Measurements from ENCODE around the gene ZC3H7B.
"Not testable (repeated sequence)": the region's sequence is repeated elsewhere in the genome, so short reads cannot be mapped to it uniquely, and the experiment has no call there.

The ZC3H7B gene

GRCh38 chr22:41383085-41383484 lies 81.8 kb downstream of the ZC3H7B start:
- DNase-seq, result no peak

- no peak for DNase-seq
These were observed 82.8 kb downstream of the ZC3H7B start for GRCh38 chr22:41384128-41384527.

- DNase-seq, result no peak
These were observed 86.0 kb downstream of the ZC3H7B start for GRCh38 chr22:41387341-41387740.

- no peak for DNase-seq
These were observed 92.7 kb downstream of the ZC3H7B start for GRCh38 chr22:41394012-41394356.

- DNase-seq, result no peak
These were observed 94.4 kb downstream of the ZC3H7B start for GRCh38 chr22:41395531-41396240.

GRCh38 chr22:41397143-41397811 lies 96.0 kb downstream of the ZC3H7B start:
- DNase-seq, result no peak

GRCh38 chr22:41398921-41399320 lies 97.6 kb downstream of the ZC3H7B start:
- DNase-seq, result no peak

- no peak for DNase-seq
These were observed 100.7 kb downstream of the ZC3H7B start for GRCh38 chr22:41401781-41402648.

GRCh38 chr22:41402851-41403250 lies 101.5 kb downstream of the ZC3H7B start:
- DNase-seq, result not testable (repeated sequence)

- peak; percentile 89 to 90 for DNase-seq
These were observed 102.4 kb downstream of the ZC3H7B start for GRCh38 chr22:41403532-41404318.

GRCh38 chr22:41405588-41405987 lies 104.3 kb downstream of the ZC3H7B start:
- peak in 1 of 2 donors; percentile 21 for DNase-seq

GRCh38 chr22:41406410-41406809 lies 105.1 kb downstream of the ZC3H7B start:
- no peak for DNase-seq

GRCh38 chr22:41407433-41407832 lies 106.1 kb downstream of the ZC3H7B start:
- DNase-seq, result no peak

- no peak for DNase-seq
These were observed 107.3 kb downstream of the ZC3H7B start for GRCh38 chr22:41408665-41409064.

All from CD4-positive, alpha-beta T cell treated with Interleukin-1 beta for 1 hour (primary cell).